NCI-H524 treated with DMSO at 0.1 percent for 48 hours (cell line): ENCODE results near the gene RFPL2.
"Not testable (repeated sequence)": the region's sequence is repeated elsewhere in the genome, so short reads cannot be mapped to it uniquely, and the experiment has no call there.

Experiments used
- DNase-seq: peaks from one replicate; lab custom pipeline; 2025; lab: John Stamatoyannopoulos, UW

RFPL2 gene

GRCh38 chr22:32164075-32164860, 40.6 kb downstream of the RFPL2 start:
- no peak for DNase-seq

GRCh38 chr22:32160411-32160810, 44.5 kb downstream of the RFPL2 start:
- DNase-seq, result not testable (repeated sequence)

GRCh38 chr22:32158712-32159533, 46.0 kb downstream of the RFPL2 start, which contains the start of gene C22orf42:
C22orf42 (minus strand) TSS chr22:32159303; CDS start chr22:32159215, 88 bp downstream.
- no peak for DNase-seq

- not testable (repeated sequence) for DNase-seq
These were observed 47.2 kb downstream of the RFPL2 start for GRCh38 chr22:32157632-32158031.

- DNase-seq, result not testable (repeated sequence)
These were observed 50.1 kb downstream of the RFPL2 start for GRCh38 chr22:32154727-32155126.

- not testable (repeated sequence) for DNase-seq
These were observed 53.2 kb downstream of the RFPL2 start for GRCh38 chr22:32151641-32152040.

GRCh38 chr22:32150647-32151046, 54.2 kb downstream of the RFPL2 start:
- not testable (repeated sequence) for DNase-seq

GRCh38 chr22:32148372-32148771, 56.5 kb downstream of the RFPL2 start:
- not testable (repeated sequence) for DNase-seq

- not testable (repeated sequence) for DNase-seq
These were observed 57.7 kb downstream of the RFPL2 start for GRCh38 chr22:32147128-32147527.

- DNase-seq, result no peak
These were observed 60.2 kb downstream of the RFPL2 start for GRCh38 chr22:32144496-32145274.

- DNase-seq, result no peak
These were observed 62.3 kb downstream of the RFPL2 start for GRCh38 chr22:32142600-32142999.

GRCh38 chr22:32140688-32141087, 64.2 kb downstream of the RFPL2 start:
- DNase-seq, result not testable (repeated sequence)
